ENCODE data around the gene SPATA2L.
"Not testable (repeated sequence)": the region's sequence is repeated elsewhere in the genome, so short reads cannot be mapped to it uniquely, and the experiment has no call there.

The SPATA2L gene

DNA sequence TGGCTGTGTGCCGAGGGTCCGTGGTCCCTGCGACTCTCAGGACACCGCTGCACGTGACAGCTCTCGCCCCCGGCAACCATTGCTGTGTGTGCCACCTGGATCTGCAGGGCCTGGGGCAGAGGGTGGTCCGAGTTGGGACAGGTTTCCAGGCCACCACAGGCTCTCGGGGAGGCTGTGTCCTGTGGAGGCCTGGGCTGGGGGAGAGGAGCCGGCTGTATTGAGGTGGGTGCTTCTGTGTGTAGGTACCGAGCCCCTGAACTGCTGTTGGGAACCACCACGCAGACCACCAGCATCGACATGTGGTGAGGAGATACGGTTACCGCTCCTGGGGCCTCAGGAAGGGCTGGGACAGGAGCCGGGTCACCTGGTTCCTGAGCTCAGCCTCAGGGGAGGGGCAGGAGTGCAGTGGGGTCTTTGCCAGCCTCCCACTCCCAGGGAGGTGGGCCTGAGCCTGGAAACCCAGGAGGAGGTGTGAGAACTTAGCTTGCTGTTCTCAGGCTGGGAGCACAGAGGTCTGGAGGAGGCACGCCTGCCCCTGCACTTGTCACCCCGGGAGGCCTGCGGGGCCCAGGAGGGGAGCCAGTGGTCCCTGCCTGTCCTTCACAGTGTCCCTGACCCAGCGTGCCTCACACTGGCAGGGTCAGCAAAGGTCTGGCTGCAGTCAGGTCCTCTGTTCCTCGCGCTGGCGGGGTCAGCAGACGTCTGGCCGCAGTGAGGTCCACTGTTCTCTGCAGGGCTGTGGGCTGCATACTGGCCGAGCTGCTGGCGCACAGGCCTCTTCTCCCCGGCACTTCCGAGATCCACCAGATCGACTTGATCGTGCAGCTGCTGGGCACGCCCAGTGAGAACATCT lies 7.3 kb downstream of the SPATA2L start:
- TF ChIP-seq POLR2A (IDR thresholded peaks at IDR 0.05; ENCODE audit: extremely low read depth, insufficient read length) (no peak), MYC (IDR thresholded peaks at IDR 0.05; ENCODE audit: low read depth, low read length) (no peak)
- TF ChIP-seq, protein P1, sequence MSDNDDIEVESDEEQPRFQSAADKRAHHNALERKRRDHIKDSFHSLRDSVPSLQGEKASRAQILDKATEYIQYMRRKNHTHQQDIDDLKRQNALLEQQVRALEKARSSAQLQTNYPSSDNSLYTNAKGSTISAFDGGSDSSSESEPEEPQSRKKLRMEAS (IDR thresholded peaks at IDR 0.05; ENCODE audit: low read depth, low read length): no peak
- TF ChIP-seq, protein P2, sequence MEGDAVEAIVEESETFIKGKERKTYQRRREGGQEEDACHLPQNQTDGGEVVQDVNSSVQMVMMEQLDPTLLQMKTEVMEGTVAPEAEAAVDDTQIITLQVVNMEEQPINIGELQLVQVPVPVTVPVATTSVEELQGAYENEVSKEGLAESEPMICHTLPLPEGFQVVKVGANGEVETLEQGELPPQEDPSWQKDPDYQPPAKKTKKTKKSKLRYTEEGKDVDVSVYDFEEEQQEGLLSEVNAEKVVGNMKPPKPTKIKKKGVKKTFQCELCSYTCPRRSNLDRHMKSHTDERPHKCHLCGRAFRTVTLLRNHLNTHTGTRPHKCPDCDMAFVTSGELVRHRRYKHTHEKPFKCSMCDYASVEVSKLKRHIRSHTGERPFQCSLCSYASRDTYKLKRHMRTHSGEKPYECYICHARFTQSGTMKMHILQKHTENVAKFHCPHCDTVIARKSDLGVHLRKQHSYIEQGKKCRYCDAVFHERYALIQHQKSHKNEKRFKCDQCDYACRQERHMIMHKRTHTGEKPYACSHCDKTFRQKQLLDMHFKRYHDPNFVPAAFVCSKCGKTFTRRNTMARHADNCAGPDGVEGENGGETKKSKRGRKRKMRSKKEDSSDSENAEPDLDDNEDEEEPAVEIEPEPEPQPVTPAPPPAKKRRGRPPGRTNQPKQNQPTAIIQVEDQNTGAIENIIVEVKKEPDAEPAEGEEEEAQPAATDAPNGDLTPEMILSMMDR (IDR thresholded peaks at IDR 0.05; ENCODE audit: low read depth, low read length): no peak
- DNase-seq (ENCODE audit: low read depth): no peak
- no peak overlapping the region for H3K4me3 ChIP-seq (ENCODE audit: low read depth, low read length)

DNA sequence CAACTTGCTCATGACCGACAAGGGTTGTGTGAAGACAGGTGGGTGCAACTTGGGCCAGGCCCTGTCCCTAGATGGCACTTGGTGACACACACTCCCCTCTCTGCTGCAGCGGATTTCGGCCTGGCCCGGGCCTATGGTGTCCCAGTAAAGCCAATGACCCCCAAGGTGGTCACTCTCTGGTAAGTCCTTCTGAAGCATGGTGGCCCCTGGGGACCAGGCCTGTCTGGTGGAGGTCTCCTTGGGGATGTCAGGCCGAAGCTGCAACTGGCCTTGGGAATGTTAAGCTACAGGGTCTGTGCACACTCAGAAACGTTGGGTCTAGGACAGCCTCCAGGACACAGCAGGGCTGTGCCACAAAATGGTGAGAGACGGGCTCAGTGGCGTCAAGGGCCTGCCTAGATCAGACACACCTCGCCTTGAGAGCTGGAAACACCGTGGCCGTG lies 8.2 kb downstream of the SPATA2L start:
- H3K4me3 ChIP-seq (ENCODE audit: low read depth, low read length): no peak overlapping the region
- TF ChIP-seq MYC (IDR thresholded peaks at IDR 0.05; ENCODE audit: low read depth, low read length): no peak
- no peak for DNase-seq (ENCODE audit: low read depth)

DNA sequence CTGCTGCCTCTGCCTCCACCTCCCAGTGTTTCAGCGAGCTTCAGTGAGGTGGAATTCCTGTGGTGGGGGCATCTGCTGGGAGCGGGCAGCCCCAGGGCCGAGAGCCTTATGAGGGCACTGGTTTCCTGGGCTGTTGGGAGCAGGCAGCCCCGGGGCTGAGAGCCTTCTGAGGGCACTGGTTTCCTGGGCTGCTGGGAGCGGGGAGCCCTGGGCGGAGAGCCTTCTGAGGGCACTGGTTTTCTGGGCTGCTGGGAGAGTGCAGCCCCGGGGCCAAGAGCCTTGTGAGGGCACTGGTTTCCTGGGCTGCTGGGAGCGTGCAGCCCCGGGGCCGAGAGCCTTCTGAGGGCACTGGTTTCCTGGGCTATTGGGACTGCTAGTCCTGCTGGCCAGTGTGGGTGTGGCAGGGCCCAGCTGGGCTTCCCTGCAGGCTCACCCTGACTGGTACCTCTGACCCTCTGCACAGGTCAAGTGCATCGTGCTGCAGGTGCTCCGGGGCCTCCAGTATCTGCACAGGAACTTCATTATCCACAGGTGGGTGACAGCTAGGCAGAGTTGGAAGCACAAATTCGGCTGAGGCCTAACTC lies 9.4 kb downstream of the SPATA2L start:
- DNase-seq (ENCODE audit: low read depth): no peak
- no peak overlapping the region for H3K4me3 ChIP-seq (ENCODE audit: low read depth, low read length)
- TF ChIP-seq MYC (IDR thresholded peaks at IDR 0.05; ENCODE audit: low read depth, low read length) (no peak), POLR2A (IDR thresholded peaks at IDR 0.05; ENCODE audit: extremely low read depth, insufficient read length) (no peak)
- TF ChIP-seq, protein P2 (IDR thresholded peaks at IDR 0.05; ENCODE audit: low read depth, low read length): no peak
- TF ChIP-seq, protein P1 (IDR thresholded peaks at IDR 0.05; ENCODE audit: low read depth, low read length): no peak

DNA sequence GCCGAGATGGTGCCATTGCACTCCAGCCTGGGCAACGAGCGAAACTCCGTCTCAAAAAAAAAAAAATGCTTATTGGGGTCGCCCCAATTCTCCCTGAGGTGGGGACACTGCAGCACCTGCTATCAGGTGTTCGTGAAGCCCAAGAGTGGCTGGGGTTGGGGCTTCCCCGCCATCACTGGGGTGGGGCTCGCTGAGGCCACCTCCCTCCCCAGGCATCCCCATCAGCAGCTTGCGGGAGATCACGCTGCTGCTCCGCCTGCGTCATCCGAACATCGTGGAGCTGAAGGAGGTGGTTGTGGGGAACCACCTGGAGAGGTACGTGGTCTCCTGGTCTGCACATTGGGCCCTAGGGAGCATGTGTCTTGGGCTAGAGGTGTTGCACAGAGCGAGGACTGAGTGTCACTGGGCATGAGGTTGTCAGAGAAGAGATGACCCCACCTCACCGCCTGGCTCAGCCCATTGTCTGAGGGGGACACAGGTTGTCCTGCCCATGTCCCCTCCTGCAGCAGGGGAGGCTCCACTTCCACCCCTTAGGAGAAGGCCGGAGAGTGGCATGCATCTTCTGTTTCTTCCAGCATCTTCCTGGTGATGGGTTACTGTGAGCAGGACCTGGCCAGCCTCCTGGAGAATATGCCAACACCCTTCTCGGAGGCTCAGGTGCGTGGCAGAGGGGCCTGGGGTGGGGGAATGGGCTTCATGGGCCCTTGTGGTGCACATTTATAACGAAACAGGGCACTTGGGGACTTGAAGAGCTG lies 10.1 kb downstream of the SPATA2L start:
- no peak for TF ChIP-seq MYC (IDR thresholded peaks at IDR 0.05; ENCODE audit: low read depth, low read length)
- TF ChIP-seq, protein P2 (IDR thresholded peaks at IDR 0.05; ENCODE audit: low read depth, low read length): no peak
- no peak overlapping the region for H3K4me3 ChIP-seq (ENCODE audit: low read depth, low read length)
- no peak for DNase-seq (ENCODE audit: low read depth)

DNA sequence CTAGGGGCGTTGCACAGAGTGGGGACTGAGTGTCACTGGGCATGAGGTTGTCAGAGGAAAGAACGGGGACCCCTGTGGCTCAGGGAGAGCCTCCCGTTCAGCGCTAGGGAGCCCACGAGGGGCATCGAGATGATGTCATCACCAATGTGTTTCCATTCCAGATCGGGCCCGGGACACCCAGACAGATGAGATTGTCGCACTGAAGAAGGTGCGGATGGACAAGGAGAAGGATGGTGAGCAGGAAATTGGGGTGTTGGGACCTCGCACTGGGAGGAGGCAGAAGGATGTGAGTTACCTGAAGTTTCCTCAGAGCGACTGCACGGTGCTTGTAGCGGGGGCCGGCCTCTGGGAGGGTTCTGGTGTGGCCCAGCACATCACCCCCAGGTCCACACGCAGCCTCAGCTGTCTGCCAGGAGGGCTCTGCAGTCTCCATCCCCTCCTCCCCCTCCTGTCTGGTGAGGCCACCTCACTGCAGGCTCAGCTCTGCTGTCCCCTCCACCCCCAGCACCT lies 11.1 kb downstream of the SPATA2L start:
- H3K4me3 ChIP-seq (ENCODE audit: low read depth, low read length): no peak overlapping the region
- TF ChIP-seq, protein P2 (IDR thresholded peaks at IDR 0.05; ENCODE audit: low read depth, low read length): no peak
- no peak for TF ChIP-seq POLR2A (IDR thresholded peaks at IDR 0.05; ENCODE audit: extremely low read depth, insufficient read length)
- TF ChIP-seq, protein P1 (IDR thresholded peaks at IDR 0.05; ENCODE audit: low read depth, low read length): no peak
- DNase-seq (ENCODE audit: low read depth): no peak

DNA sequence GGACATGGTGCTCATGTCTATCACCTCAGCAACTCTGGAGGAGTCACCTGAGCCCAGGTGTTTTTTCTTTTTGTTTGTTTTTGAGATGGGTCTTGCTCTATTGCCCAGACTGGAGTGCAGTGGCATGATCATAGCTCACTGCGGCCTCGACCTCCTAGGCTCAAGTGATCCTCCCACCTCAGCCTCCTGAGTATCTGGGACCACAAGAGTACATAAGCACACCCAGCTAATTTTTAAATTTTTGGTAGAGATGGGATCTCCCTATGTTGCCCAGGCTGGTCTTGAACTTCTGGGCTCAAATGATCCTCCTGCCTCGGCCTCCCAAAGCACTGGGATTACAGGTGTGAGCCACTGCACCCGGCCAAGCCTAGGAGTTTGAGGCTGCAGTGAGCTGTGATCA lies 11.9 kb downstream of the SPATA2L start:
- H3K4me3 ChIP-seq (ENCODE audit: low read depth, low read length): not testable (repeated sequence)

More for the DNA sequence above, 11.9 kb downstream of the SPATA2L start:
- DNase-seq (ENCODE audit: low read depth): not testable (repeated sequence)

Measured in NB4 (cell line).